GM18873 (cell line): ENCODE measurements around the gene MAPK6.

Source experiments
- ATAC-seq: cut with Tn5 transposase; IDR thresholded peaks from one replicate; pipeline ENCODE4 v1.9.1; 2021; ENCODE audit warnings: mild to moderate bottlenecking, moderate library complexity, moderate number of reproducible peaks; ENCODE audit not compliant: unreplicated experiment, low FRiP score

MAPK6 gene

GRCh38 chr15:52010633-52011595, 8.1 kb upstream of the MAPK6 start:
- no peak for ATAC-seq

GRCh38 chr15:52011711-52012144, 7.3 kb upstream of the MAPK6 start:
- ATAC-seq: no peak

- no peak for ATAC-seq
These were observed 6.8 kb upstream of the MAPK6 start for GRCh38 chr15:52012210-52012609.

- peak; percentile 46 for ATAC-seq
These were observed 5.7 kb upstream of the MAPK6 start for GRCh38 chr15:52013151-52013791.

GRCh38 chr15:52014616-52015015, 4.4 kb upstream of the MAPK6 start:
- no peak for ATAC-seq

GRCh38 chr15:52016316-52016715, 2.7 kb upstream of the MAPK6 start:
- no peak for ATAC-seq

- ATAC-seq: no peak
These were observed 775 bp upstream of the MAPK6 start for GRCh38 chr15:52018244-52018643.

- ATAC-seq: peak; percentile 42
These were observed 588 bp downstream of the MAPK6 start for GRCh38 chr15:52019394-52020220.

GRCh38 chr15:52020221-52021085, 1.4 kb downstream of the MAPK6 start:
- ATAC-seq: no peak

GRCh38 chr15:52021128-52021671, 2.2 kb downstream of the MAPK6 start:
- no peak for ATAC-seq

GRCh38 chr15:52021892-52022540, 3.0 kb downstream of the MAPK6 start:
- no peak for ATAC-seq

GRCh38 chr15:52023169-52023922, 4.3 kb downstream of the MAPK6 start:
- ATAC-seq: no peak

GRCh38 chr15:52028431-52029093, 9.5 kb downstream of the MAPK6 start:
- ATAC-seq: no peak

- no peak for ATAC-seq
These were observed 11.0 kb downstream of the MAPK6 start for GRCh38 chr15:52030010-52030409.

- no peak for ATAC-seq
These were observed 12.5 kb downstream of the MAPK6 start for GRCh38 chr15:52031556-52031955.

- ATAC-seq: no peak
These were observed 19.0 kb downstream of the MAPK6 start for GRCh38 chr15:52037889-52038505.
